ENCODE data around the gene NUBPL.

GRCh38 chr14:31886156-31886835, 325.1 kb downstream of the NUBPL start:
- TF ChIP-seq TEAD4 (IDR thresholded peaks at IDR 0.05) (no peak), EP300 (IDR thresholded peaks at IDR 0.05; ENCODE audit: borderline replicate concordance) (no peak)
